H1 (cell line): ENCODE data around the gene CDK3. TPM values are rescaled to one million over a fixed set of nuclear protein-coding genes. Genes with fewer than 3 reads are reported as not detected.
A peak's percentile ranks its signal among the peaks of the same experiment; 100 is the strongest.

Experiments
- CTCF ChIA-PET: fragments of 300-600 bp; sonication (Branson Sonifier 250); formaldehyde crosslinking; loops from one replicate; lab custom pipeline; 2021; ENCODE audit not compliant: partially characterized antibody; lab: Charles Lee
- POLR2A ChIA-PET: fragments of 300-600 bp; sonication (Branson Sonifier 250); formaldehyde crosslinking; loops from one replicate; lab custom pipeline; 2021; ENCODE audit warnings: inconsistent platforms; ENCODE audit not compliant: partially characterized antibody; lab: Charles Lee
- DNase-seq, 2 experiments: peaks; one replicate each; pipeline versions ENCODE4 v3.0.0 to v3.0.0-alpha.2; 2010 to 2022; ENCODE audit warnings: low spot score in 2 of 2, low read depth in 1 of 2, mixed read lengths in 1 of 2
- FAIRE-seq: peaks from 2 replicates; lab custom pipeline; 2011; peaks lifted over from hg19 to GRCh38; lab: Jason Lieb, UNC
- H2AFZ ChIP-seq: 2 replicates; pipeline ENCODE4 v1.8.1; 2012; ENCODE audit warnings: low read length, inconsistent platforms
- H2AK5ac ChIP-seq: 2 replicates; pipeline ENCODE4 v1.6.1; 2013; ENCODE audit warnings: low read depth, low read length
- H2BK120ac ChIP-seq: replicated peaks from 2 replicates; pipeline ENCODE3; 2013; ENCODE audit warnings: low read depth, low read length, inconsistent platforms
- H2BK12ac ChIP-seq: 2 replicates; pipeline ENCODE4 v1.6.1; 2013; ENCODE audit warnings: low read depth, low read length
- H2BK15ac ChIP-seq: 2 replicates; pipeline ENCODE4 v1.6.1; 2013; ENCODE audit warnings: low read length
- H2BK20ac ChIP-seq: 2 replicates; pipeline ENCODE4 v1.6.1; 2013; ENCODE audit warnings: low read length
- H2BK5ac ChIP-seq: 2 replicates; pipeline ENCODE4 v1.6.1; 2013; ENCODE audit warnings: low read depth, low read length
- H3K14ac ChIP-seq: 2 replicates; pipeline ENCODE4 v1.6.1; 2013; ENCODE audit warnings: inconsistent platforms; ENCODE audit not compliant: insufficient read length
- H3K18ac ChIP-seq: 2 replicates; pipeline ENCODE4 v1.6.1; 2013; ENCODE audit warnings: low read length; ENCODE audit errors: extremely low read depth
- H3K23ac ChIP-seq: 2 replicates; pipeline ENCODE4 v1.6.1; 2013; ENCODE audit warnings: inconsistent platforms; ENCODE audit not compliant: insufficient read length
- H3K23me2 ChIP-seq: 2 replicates; pipeline ENCODE4 v1.6.1; 2013; ENCODE audit warnings: low read depth, low read length
- H3K27ac ChIP-seq: 2 replicates; pipeline ENCODE4 v1.6.1; 2011; ENCODE audit warnings: low read depth, low read length, inconsistent platforms
- H3K27me3 ChIP-seq, 4 experiments: replicated peaks in 1 of 4; 1 replicate in 1 of 4; 2 replicates in 3 of 4; pipeline versions ENCODE4 v1.6.1 to v1.8.1; 2011 to 2013; ENCODE audit warnings: low read length in 3 of 4, mild to moderate bottlenecking in 3 of 4, inconsistent platforms in 2 of 4, mixed read lengths in 2 of 4, moderate library complexity in 1 of 4; ENCODE audit not compliant: control insufficient read depth in 3 of 4, insufficient read depth in 3 of 4; ENCODE audit errors: extremely low read depth in 1 of 4
- H3K36me3 ChIP-seq, 4 experiments: 2 replicates each; pipeline versions ENCODE4 v1.6.1 to v1.8.1; 2011 to 2013; ENCODE audit warnings: mild to moderate bottlenecking in 4 of 4, low read length in 3 of 4, moderate library complexity in 2 of 4, control low read depth in 1 of 4, inconsistent platforms in 1 of 4; ENCODE audit not compliant: insufficient read depth in 4 of 4, control insufficient read depth in 2 of 4
- H3K4ac ChIP-seq: replicated peaks from 2 replicates; pipeline ENCODE3; 2013; ENCODE audit warnings: low read length, low read depth, mixed read lengths, inconsistent platforms; ENCODE audit not compliant: insufficient read length
- H3K4me1 ChIP-seq, 4 experiments: replicated peaks in 1 of 4; 1 replicate in 1 of 4; 2 replicates in 3 of 4; pipeline versions ENCODE4 v1.6.1 to v1.8.1; 2011 to 2013; ENCODE audit warnings: low read length in 3 of 4, inconsistent platforms in 2 of 4, mixed read lengths in 1 of 4; ENCODE audit not compliant: insufficient read depth in 4 of 4, control insufficient read depth in 3 of 4
- H3K4me2 ChIP-seq, 2 experiments: 2 replicates each; pipeline versions ENCODE4 v1.6.1 to v1.8.1; 2011 to 2013; ENCODE audit warnings: low read depth in 2 of 2, low read length in 2 of 2, control low read depth in 1 of 2, inconsistent platforms in 1 of 2, mild to moderate bottlenecking in 1 of 2; ENCODE audit not compliant: insufficient read depth in 1 of 2
- H3K4me3 ChIP-seq, 4 experiments: fragments of 200-600, 300-600 bp in 1 of 4; sonication (generic), shearing (Covaris generic), sonication (Bioruptor Twin) in 1 of 4; 2 replicates each; pipeline versions ENCODE4 v1.5.1 to v1.8.1; 2011 to 2016; ENCODE audit warnings: low read length in 4 of 4, low read depth in 3 of 4, control low read depth in 2 of 4, inconsistent platforms in 2 of 4, mild to moderate bottlenecking in 2 of 4, mixed read lengths in 1 of 4, moderate library complexity in 1 of 4; ENCODE audit not compliant: insufficient read depth in 2 of 4; ENCODE audit errors: extremely low read depth in 1 of 4
- H3K56ac ChIP-seq: replicated peaks from 2 replicates; pipeline ENCODE3; 2013; ENCODE audit warnings: low read depth, mild to moderate bottlenecking, mixed read lengths, low read length, inconsistent platforms; ENCODE audit not compliant: insufficient read length
- H3K79me1 ChIP-seq: 2 replicates; pipeline ENCODE4 v1.6.1; 2013; ENCODE audit warnings: low read depth, low read length, control low read depth
- H3K79me2 ChIP-seq, 2 experiments: 2 replicates each; pipeline versions ENCODE4 v1.6.1 to v1.8.1; 2012 to 2013; ENCODE audit warnings: low read length in 2 of 2, mild to moderate bottlenecking in 2 of 2, inconsistent platforms in 1 of 2; ENCODE audit not compliant: insufficient read depth in 2 of 2, control insufficient read depth in 1 of 2
- H3K9ac ChIP-seq, 4 experiments: replicated peaks in 1 of 4; 1 replicate in 1 of 4; 2 replicates in 3 of 4; pipeline versions ENCODE4 v1.6.1 to v1.8.1; 2011 to 2013; ENCODE audit warnings: low read depth in 3 of 4, low read length in 3 of 4, control low read depth in 2 of 4, mild to moderate bottlenecking in 2 of 4, moderate library complexity in 2 of 4, inconsistent platforms in 1 of 4; ENCODE audit errors: extremely low read depth in 1 of 4
- H3K9me3 ChIP-seq, 2 experiments: 2 replicates each; pipeline versions ENCODE4 v1.6.1 to v1.8.1; 2012 to 2013; ENCODE audit warnings: mild to moderate bottlenecking in 2 of 2, moderate library complexity in 2 of 2, control low read depth in 1 of 2, inconsistent platforms in 1 of 2, low read depth in 1 of 2, low read length in 1 of 2, mixed read lengths in 1 of 2; ENCODE audit not compliant: insufficient read depth in 2 of 2
- H4K20me1 ChIP-seq, 2 experiments: replicated peaks in 1 of 2; 2 replicates each; pipeline versions ENCODE3 to v1.8.1; 2011 to 2013; ENCODE audit warnings: inconsistent platforms in 2 of 2, low read length in 2 of 2, mild to moderate bottlenecking in 1 of 2; ENCODE audit not compliant: insufficient read depth in 2 of 2, control insufficient read depth in 1 of 2
- H4K5ac ChIP-seq: 2 replicates; pipeline ENCODE4 v1.6.1; 2013; ENCODE audit warnings: low read length, low read depth, mixed read lengths, inconsistent platforms; ENCODE audit not compliant: insufficient read length
- H4K8ac ChIP-seq: 2 replicates; pipeline ENCODE4 v1.8.0; 2013; ENCODE audit warnings: mild to moderate bottlenecking, moderate library complexity, low read length, inconsistent platforms; ENCODE audit not compliant: insufficient read depth; ENCODE audit errors: extremely low read depth
- H4K91ac ChIP-seq: replicated peaks from 2 replicates; pipeline ENCODE3; 2013; ENCODE audit warnings: low read length, mixed read lengths, inconsistent platforms; ENCODE audit not compliant: insufficient read length
- ASH2L ChIP-seq: fragments of 200-600, 300-600 bp; sonication (generic); IDR thresholded peaks from one replicate; pipeline ENCODE4 v1.7.1; 2017; ENCODE audit warnings: low read length
- HDAC2 ChIP-seq, 2 experiments: fragments of 300-600 bp in 1 of 2; sonication (generic) in 1 of 2; IDR thresholded peaks; 2 replicates each; pipeline ENCODE4 v1.6.1; 2011 to 2012; ENCODE audit warnings: low read depth in 2 of 2, low read length in 2 of 2, mild to moderate bottlenecking in 2 of 2, moderate library complexity in 2 of 2, borderline replicate concordance in 1 of 2, inconsistent platforms in 1 of 2
- POLR2AphosphoS5 ChIP-seq: IDR thresholded peaks from 2 replicates; pipeline ENCODE4 v1.6.1; 2011; ENCODE audit warnings: low read depth, low read length
- SP2 ChIP-seq: IDR thresholded peaks from 2 replicates; pipeline ENCODE4 v1.6.1; 2012; ENCODE audit warnings: mild to moderate bottlenecking, low read length, inconsistent platforms
- TCF12 ChIP-seq: IDR thresholded peaks from 2 replicates; pipeline ENCODE4 v1.6.1; 2011; ENCODE audit warnings: low read depth, mild to moderate bottlenecking, low read length
- YY1 ChIP-seq: IDR thresholded peaks from 2 replicates; pipeline ENCODE4 v1.6.1; 2011; ENCODE audit warnings: low read depth, mild to moderate bottlenecking, low read length
- ZNF274 ChIP-seq: IDR thresholded peaks from 2 replicates; pipeline ENCODE4 v1.7.0; 2012; ENCODE audit warnings: low read length, borderline replicate concordance; ENCODE audit errors: extremely low read depth
- WGBS, 2 experiments: shearing (Covaris generic) in 1 of 2; methylation state at CpG; one replicate each; pipeline versions ENCODE4 v1.1.6 to v1.1.7; 2013 to 2015; ENCODE audit warnings: low lambda C conversion rate in 2 of 2, mixed read lengths in 2 of 2, inconsistent platforms in 1 of 2, low coverage in 1 of 2, missing lambda C conversion rate in 1 of 2; ENCODE audit not compliant: insufficient replicate concordance in 2 of 2, insufficient coverage in 1 of 2, insufficient read length in 1 of 2; ENCODE audit errors: extremely low coverage in 1 of 2, missing lambda C conversion rate in 1 of 2; 5-methylcytosine and 5-hydroxymethylcytosine counted together
- polyA plus RNA-seq, 7 experiments: library from polyadenylated mRNA; depleted of rRNA in 3 of 7; stranded (reverse) in 5 of 7; unstranded in 2 of 7; fragments of >200 nt in 5 of 7; fragments of 200-250 nt in 2 of 7; gene quantifications; 1 replicate in 5 of 7; 2 replicates in 1 of 7; 4 replicates in 1 of 7; pipeline versions ENCODE4 v1.2.1 to v1.2.3, GENCODE V29; 2011 to 2013; ENCODE audit warnings: missing spikeins in 2 of 7, mixed read lengths in 2 of 7
- total RNA-seq: library from RNA; stranded (reverse); fragmentation: NEBNext Ultra II Directional; extraction: Animal tissue kit (Norgen Biotek cat#: 25700); gene quantifications from 2 replicates; pipeline ENCODE4 v1.2.1, GENCODE V29; 2021
- TF ChIP-seq, protein P1 (sequence below), 3 experiments: IDR thresholded peaks; 1 replicate in 2 of 3; 2 replicates in 1 of 3; pipeline versions ENCODE4 v1.5.1 to v1.6.1; 2011; ENCODE audit warnings: low read length in 3 of 3, mild to moderate bottlenecking in 3 of 3, inconsistent platforms in 2 of 3, low read depth in 1 of 3, moderate library complexity in 1 of 3; ENCODE audit not compliant: insufficient read depth in 1 of 3; ENCODE audit errors: control extremely low read depth in 1 of 3

The CDK3 gene
- total and polyA plus RNA-seq, 2 of the 8 experiments (the other 6 are each of a cell fraction or from before 2014, with no cell fraction given) = 10.0 to 14.6 TPM

DNA sequence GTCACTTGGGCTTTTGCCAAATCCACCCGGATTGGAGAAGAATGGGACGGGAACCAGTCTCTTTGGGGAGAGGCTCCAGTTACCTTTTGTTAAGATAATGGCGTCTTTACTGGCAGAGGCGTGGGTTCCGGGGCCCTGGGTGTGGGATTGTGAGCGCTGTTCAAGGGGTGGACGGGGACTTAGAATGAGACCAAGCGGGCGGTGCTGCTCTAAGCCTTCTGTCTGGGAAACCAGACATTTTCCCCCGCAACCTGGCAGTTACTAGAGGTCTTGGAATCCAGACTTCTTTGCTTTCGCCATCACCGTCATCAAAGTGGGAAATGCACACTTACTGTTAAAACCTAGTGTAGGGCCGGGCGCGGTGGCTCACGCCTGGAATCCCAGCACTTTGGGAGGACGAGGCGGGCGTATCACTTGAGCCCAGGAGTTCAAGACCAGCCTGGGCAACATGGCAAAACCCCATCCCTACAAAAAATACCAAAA lies 20.9 kb upstream of the CDK3 start:
- 10% methylated on average over 17 of the region's 19 CpGs; no CpG with 5 or more reads in 1 of the 2 experiments for WGBS, 2 experiments
- H3K79me1 ChIP-seq = 0 out of 2 replicates have a peak, but pooled peaks cover 3% of the 10 kb centered on the region
- H3K23me2 ChIP-seq = peaks cover 8% of the 10 kb centered on the region; the same call in 1 of the 2 replicates
- H3K4me2 ChIP-seq = peak overlapping the region; percentile 92 to 94
- peak overlapping the region; percentile 23; the same call in 1 of the 2 replicates for H2AFZ ChIP-seq
- no peak overlapping the region for H2BK15ac ChIP-seq
- peak overlapping the region; percentile 40 to 86 (median 83) for H3K9ac ChIP-seq
- peak overlapping the region; percentile 68; the same call in 1 of the 2 replicates for H3K18ac ChIP-seq
- H2BK12ac ChIP-seq = peak overlapping the region; percentile 64; the same call in 1 of the 2 replicates
- peak overlapping the region; percentile 17 for H2AK5ac ChIP-seq
- no peak overlapping the region for H3K14ac ChIP-seq
- no peak for DNase-seq
- TF ChIP-seq, protein P1, sequence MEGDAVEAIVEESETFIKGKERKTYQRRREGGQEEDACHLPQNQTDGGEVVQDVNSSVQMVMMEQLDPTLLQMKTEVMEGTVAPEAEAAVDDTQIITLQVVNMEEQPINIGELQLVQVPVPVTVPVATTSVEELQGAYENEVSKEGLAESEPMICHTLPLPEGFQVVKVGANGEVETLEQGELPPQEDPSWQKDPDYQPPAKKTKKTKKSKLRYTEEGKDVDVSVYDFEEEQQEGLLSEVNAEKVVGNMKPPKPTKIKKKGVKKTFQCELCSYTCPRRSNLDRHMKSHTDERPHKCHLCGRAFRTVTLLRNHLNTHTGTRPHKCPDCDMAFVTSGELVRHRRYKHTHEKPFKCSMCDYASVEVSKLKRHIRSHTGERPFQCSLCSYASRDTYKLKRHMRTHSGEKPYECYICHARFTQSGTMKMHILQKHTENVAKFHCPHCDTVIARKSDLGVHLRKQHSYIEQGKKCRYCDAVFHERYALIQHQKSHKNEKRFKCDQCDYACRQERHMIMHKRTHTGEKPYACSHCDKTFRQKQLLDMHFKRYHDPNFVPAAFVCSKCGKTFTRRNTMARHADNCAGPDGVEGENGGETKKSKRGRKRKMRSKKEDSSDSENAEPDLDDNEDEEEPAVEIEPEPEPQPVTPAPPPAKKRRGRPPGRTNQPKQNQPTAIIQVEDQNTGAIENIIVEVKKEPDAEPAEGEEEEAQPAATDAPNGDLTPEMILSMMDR (IDR thresholded peaks at IDR 0.05; ENCODE audit: control extremely low read depth in 1 of 3, insufficient read depth in 1 of 3, low read depth in 1 of 3, low read length in 3 of 3) = no peak
- no peak for TF ChIP-seq ZNF274
- no peak for TF ChIP-seq TCF12
- no peak for TF ChIP-seq POLR2AphosphoS5
- peak; percentile 83 for TF ChIP-seq YY1
- TF ChIP-seq HDAC2 (IDR thresholded peaks at IDR 0.05; ENCODE audit: borderline replicate concordance in 1 of 2, low read depth in 2 of 2, low read length in 2 of 2) = no peak
- no peak for TF ChIP-seq SP2
- TF ChIP-seq ASH2L = peak; percentile 18
- peak overlapping the region; percentile 98 for H4K8ac ChIP-seq
- peak overlapping the region; percentile 94 for H2BK5ac ChIP-seq
- peaks cover 6 to 15% (median 13%) of the 10 kb centered on the region in 4 experiments for H3K4me1 ChIP-seq
- H4K20me1 ChIP-seq = no peaks in the 10 kb centered on the region
- peak overlapping the region; percentile 93 for H3K27ac ChIP-seq
- H2BK20ac ChIP-seq = no peak overlapping the region
- H3K27me3 ChIP-seq = no peaks in the 10 kb centered on the region
- H3K36me3 ChIP-seq = peaks cover 0 to 11% (median 0%) of the 10 kb centered on the region in 4 experiments; a peak in 1 of 8 replicates
- no peak overlapping the region for H3K23ac ChIP-seq
- ChIA-PET CTCF (interaction anchor here (0.8 to 1.8 kb wide), 4 partner anchors 17 to 230 kb away, joined by 3 to 12 read pairs (median 6); partner anchors contain the start of gene CDK3), POLR2A (interaction anchor here (0.7 to 1.7 kb wide), 7 partner anchors 9 to 200 kb away, joined by 3 to 6 read pairs (median 3); partner anchors contain the start of gene EXOC7)
- H4K91ac ChIP-seq = peak overlapping the region; percentile 86
- H2BK120ac ChIP-seq = peak overlapping the region; percentile 38
- peak overlapping the region; percentile 63 for H3K4ac ChIP-seq
- peaks cover 0 to 32% of the 10 kb centered on the region in 2 experiments; a peak in 3 of 4 replicates for H3K79me2 ChIP-seq
- peak overlapping the region; percentile 86 for H3K56ac ChIP-seq
- H4K5ac ChIP-seq = peak overlapping the region; percentile 53
- H3K4me3 ChIP-seq = peak overlapping the region; percentile 72 to 88 (median 86)
- H3K9me3 ChIP-seq = no peaks in the 10 kb centered on the region
- FAIRE-seq = no peak
